ENCODE results near the gene DENND4B. TPM values are rescaled to one million over a fixed set of nuclear protein-coding genes. Genes with fewer than 3 reads are reported as not detected.

Gene DENND4B
- total RNA-seq, 1 donor from 2014 or later: 70.7 TPM

DNA sequence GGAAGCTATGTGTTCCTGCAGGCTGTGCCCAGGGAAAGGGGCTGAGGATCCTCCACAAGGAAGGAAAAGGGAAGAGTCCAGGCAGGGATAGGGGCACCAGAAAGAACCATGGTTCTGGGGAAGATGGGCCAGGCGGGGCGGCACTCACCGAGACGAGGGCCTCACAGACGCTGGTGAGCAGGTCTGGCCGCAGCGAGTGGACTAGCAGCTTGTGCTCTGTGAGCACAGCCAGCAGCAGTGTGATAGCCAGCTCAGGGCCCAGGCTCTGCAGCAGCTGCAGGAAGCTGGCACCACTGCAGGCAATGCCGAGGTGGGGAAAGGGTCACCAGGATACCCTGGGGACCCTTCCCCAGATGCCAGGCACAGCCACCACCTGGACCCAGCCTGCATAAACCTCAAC lies 5.8 kb downstream of the DENND4B start:
- H3K27ac Mint-ChIP-seq: no peak overlapping the region
- H3K36me3 Mint-ChIP-seq: no peaks in the 10 kb centered on the region
- no peaks in the 10 kb centered on the region for H3K9me3 Mint-ChIP-seq
- TF ChIP-seq, protein P1, sequence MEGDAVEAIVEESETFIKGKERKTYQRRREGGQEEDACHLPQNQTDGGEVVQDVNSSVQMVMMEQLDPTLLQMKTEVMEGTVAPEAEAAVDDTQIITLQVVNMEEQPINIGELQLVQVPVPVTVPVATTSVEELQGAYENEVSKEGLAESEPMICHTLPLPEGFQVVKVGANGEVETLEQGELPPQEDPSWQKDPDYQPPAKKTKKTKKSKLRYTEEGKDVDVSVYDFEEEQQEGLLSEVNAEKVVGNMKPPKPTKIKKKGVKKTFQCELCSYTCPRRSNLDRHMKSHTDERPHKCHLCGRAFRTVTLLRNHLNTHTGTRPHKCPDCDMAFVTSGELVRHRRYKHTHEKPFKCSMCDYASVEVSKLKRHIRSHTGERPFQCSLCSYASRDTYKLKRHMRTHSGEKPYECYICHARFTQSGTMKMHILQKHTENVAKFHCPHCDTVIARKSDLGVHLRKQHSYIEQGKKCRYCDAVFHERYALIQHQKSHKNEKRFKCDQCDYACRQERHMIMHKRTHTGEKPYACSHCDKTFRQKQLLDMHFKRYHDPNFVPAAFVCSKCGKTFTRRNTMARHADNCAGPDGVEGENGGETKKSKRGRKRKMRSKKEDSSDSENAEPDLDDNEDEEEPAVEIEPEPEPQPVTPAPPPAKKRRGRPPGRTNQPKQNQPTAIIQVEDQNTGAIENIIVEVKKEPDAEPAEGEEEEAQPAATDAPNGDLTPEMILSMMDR (conservative IDR thresholded peaks at IDR 0.05): no peak
- DNase-seq (ENCODE audit: extremely low spot score, unreplicated experiment): no peak
- peaks cover 7% of the 10 kb centered on the region for H3K4me1 Mint-ChIP-seq (ENCODE audit: unreplicated experiment)
- H3K4me3 Mint-ChIP-seq: no peak overlapping the region
- no peaks in the 10 kb centered on the region for H3K27me3 Mint-ChIP-seq

DNA sequence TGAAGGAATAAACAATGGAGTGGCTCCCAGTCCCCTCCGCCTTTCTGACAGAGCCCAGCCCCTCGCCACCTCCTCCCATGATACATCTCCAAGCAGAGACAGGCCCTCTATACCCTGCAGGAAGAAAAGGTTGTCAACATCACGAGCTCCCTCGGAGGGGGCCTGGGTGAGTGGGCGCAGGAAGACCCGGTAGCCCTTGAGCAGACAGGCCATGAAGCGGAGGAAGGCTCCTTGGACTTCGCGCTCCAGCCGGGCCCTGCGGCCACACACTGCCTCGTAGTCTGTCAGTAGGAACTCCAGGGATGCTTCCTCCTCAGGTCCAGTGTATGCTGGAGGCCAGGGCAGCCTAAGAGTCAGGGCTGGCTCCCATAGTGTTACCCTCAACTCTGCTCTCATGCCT lies 7.0 kb downstream of the DENND4B start:
- Mint-ChIP-seq H3K4me1 (ENCODE audit: unreplicated experiment) (peaks cover 2% of the 10 kb centered on the region), H3K27me3 (no peaks in the 10 kb centered on the region), H3K9me3 (no peaks in the 10 kb centered on the region), H3K27ac (no peak overlapping the region), H3K4me3 (no peak overlapping the region), H3K36me3 (no peaks in the 10 kb centered on the region)
- DNase-seq (ENCODE audit: extremely low spot score, unreplicated experiment): no peak
- TF ChIP-seq, protein P1 (conservative IDR thresholded peaks at IDR 0.05): no peak

DNA sequence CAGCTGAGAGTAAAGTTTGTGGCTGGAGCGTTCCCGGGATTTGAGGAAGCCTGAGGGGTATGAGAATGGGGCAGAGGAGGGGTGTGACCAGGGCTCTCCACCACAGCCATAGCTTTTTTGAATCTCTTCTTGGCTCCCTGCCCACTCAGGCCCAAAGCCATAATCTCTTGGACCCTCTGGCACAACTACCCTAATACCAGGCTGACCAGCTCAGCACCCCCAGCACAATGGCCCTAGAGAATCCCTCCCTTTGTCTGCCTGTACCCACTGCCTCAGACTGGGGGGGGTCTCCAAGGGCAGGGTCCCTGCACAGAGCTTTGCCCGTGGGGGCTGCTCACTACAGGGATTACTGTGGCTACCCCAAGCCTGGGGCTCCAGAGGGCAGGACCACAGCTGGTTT lies 7.5 kb downstream of the DENND4B start:
- Mint-ChIP-seq H3K4me1 (ENCODE audit: unreplicated experiment) (no peaks in the 10 kb centered on the region), H3K9me3 (no peaks in the 10 kb centered on the region), H3K27ac (no peak overlapping the region), H3K4me3 (no peak overlapping the region), H3K27me3 (no peaks in the 10 kb centered on the region), H3K36me3 (no peaks in the 10 kb centered on the region)
- DNase-seq (ENCODE audit: extremely low spot score, unreplicated experiment): no peak
- TF ChIP-seq, protein P1 (conservative IDR thresholded peaks at IDR 0.05): no peak

DNA sequence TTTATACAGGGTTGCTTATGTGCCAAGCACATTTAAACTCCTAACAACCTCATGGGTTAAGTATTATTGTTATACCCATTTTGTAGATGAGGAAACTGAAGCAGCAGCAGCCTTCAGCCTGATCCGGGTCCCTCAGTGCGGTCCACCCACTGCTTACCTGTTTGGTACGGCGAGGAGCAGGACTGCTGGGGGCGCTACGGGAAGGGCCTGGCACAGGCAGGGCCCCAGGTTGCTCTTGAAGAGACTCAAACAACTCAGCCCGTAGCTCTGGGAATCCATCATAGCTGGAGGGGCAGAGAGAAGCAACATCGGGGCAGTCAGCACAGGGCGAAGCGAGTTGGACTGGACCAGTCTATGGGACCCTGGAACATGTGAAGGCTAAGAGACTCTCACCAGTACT lies 9.2 kb downstream of the DENND4B start:
- H3K27me3 Mint-ChIP-seq: no peaks in the 10 kb centered on the region
- H3K4me3 Mint-ChIP-seq: no peak overlapping the region
- no peaks in the 10 kb centered on the region for H3K36me3 Mint-ChIP-seq
- no peak overlapping the region for H3K27ac Mint-ChIP-seq
- H3K9me3 Mint-ChIP-seq: no peaks in the 10 kb centered on the region
- no peak for DNase-seq (ENCODE audit: extremely low spot score, unreplicated experiment)
- H3K4me1 Mint-ChIP-seq (ENCODE audit: unreplicated experiment): no peaks in the 10 kb centered on the region
- TF ChIP-seq, protein P1 (conservative IDR thresholded peaks at IDR 0.05): no peak

DNA sequence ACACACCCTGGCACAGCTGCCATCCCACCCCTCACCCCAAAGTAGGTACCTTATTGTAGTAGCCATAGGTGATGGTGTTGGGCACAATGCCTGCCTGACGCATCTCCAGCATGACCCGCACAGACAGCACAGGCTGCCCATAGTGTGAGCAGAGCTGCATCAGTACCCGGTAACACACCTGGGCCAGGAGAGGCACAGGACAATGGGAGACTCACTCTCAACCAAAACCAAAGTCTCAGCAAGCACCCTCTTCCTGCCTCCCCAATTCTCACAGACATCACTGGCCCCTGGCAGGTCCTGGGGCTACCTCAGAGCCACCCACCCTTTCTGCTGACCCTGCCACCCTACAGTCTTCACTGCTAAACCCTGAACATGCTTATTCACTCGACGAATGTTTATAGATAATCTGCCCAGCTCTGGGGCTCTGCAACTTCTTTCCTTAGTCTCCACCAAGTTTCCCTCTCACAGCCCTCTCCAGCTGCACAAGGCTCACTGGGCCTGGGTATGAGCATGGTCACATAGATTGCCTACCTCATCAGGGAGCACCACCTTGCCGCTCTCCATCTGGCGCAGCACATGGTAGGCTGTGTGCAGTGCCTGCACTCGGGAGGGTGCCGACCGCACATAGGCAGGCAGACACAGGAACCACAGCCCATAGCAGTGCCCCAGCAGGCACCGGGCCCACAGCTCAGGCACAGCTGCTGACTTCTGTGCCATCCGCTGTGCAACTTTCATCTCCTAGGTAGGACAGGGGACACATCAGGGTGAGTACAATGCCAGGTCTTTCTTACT lies 10.3 kb downstream of the DENND4B start:
- TF ChIP-seq, protein P1 (conservative IDR thresholded peaks at IDR 0.05): no peak
- no peaks in the 10 kb centered on the region for H3K4me1 Mint-ChIP-seq (ENCODE audit: unreplicated experiment)
- no peaks in the 10 kb centered on the region for H3K27me3 Mint-ChIP-seq
- no peak for DNase-seq (ENCODE audit: extremely low spot score, unreplicated experiment)
- no peaks in the 10 kb centered on the region for H3K9me3 Mint-ChIP-seq
- H3K4me3 Mint-ChIP-seq: no peak overlapping the region
- no peaks in the 10 kb centered on the region for H3K36me3 Mint-ChIP-seq
- H3K27ac Mint-ChIP-seq: no peak overlapping the region
